ENCODE measurements around the gene PLOD2.
"Not testable (repeated sequence)": the region's sequence is repeated elsewhere in the genome, so short reads cannot be mapped to it uniquely, and the experiment has no call there.

Gene PLOD2

GRCh38 chr3:146134348-146135117 is 26.5 kb downstream of the PLOD2 start:
- no peak for FAIRE-seq

DNA sequence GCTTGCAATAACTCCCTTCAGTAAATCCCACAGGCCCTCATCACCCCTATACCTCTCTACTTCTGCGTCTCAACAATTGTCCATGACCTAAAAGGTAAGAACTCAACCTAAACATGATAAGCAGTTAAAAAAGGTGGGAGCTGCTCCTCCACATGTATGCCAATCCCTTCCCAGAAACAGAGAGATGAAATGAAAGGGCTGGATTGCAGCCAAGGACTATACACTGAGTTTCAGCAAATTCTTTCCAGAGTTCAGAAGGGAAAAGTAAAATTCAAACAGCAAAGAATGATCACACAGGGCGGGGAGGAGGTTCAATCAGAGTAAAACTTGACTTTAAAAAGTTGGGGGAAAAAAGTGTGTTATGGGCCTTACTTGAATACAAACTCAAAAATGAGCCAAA is 27.5 kb downstream of the PLOD2 start:
- no peak for FAIRE-seq

DNA sequence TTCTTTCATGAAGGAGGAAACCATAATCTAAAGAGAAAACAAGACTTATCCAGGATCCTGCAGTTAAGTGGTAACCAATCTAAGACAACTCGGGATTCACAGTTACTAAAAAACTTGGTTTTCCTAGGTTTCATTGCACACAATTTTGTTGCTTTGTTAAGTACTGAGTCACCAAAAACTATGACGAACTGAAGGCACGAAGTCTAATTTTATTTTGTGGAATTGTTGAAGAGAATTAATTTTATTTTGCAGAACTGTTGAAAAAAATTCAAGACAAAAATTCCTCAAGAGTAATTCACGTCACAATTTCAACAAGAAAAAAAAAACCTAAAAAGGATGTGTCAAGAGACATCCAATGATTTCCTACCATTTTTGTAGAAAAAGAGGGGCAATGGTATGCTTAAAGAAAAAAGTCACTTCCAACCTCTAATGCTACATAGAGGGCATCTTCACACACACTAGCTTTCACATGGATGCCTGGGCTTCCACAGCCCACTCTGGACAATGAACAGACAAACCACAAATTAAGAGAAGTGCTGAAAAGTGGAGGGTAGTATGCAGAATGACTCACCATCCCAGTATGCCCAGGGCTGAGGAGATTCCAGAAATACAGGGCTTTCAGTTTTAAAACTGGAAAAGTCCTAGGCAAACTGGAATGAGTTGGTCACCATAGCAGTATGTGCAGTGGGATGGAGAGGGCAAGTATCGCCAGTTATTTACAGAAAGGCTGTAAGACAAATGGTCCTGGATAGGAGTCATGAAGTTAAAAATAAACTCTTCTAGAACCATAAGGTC is 29.2 kb downstream of the PLOD2 start:
- FAIRE-seq = no peak

DNA sequence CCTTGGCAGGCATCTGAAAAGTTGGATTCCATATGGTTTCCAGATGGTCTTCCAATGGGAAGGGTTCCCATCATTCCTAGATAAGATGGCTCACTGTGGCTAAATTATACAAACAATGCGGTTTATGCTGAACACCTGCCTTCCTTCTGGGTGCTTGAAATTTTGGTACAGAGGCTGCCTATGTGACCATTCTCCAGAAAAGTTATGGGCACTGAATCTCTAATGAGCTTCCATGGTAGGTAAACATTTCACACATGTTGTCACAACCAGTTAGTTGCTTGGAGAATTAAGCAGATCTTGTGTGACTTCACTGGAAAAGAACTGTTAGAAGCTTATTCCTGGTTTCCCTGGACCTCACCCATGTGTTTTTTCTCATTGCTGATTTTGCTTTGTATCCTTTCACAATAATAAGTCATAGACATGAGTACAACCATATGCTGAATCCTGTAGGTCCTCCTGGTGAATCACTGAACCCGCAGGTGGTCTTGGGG is 30.1 kb downstream of the PLOD2 start:
- FAIRE-seq = no peak

DNA sequence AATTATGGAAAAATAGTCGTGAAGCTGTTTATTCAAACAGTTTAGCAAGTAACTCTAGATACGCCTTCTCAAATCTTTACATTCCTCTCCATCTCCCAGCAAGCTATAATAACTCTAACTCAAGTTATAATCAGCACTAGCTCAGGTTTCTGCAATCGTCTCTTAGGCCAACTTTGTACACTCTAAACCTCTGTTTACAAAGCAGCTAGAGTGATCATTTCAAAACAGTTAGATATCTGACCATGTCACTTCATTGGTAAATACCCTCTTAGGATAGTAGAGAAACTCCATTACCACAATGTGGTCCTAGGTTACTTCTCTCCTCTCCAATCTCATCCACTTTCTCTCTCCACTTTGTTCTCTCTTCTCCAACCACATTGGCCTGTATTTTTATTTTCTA is 31.2 kb downstream of the PLOD2 start:
- no peak for FAIRE-seq

DNA sequence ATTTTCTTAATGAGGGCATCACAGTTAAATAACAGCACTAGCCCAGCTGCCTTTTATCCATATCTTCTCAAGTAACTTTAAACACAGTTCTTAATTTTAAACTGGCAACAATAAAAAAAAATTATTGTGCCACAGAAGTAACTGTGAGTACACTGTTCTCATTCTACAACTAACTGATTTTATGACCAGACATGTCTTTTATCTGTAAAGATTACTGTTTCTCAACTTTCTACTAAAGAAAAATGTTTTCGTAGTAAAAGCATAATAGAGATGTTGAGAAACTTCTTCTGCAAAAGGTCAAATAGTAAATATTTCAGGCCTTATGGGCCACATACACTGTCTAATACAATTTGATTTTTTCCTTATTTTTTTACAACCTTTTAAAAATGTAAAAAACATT is 32.0 kb downstream of the PLOD2 start:
- FAIRE-seq = no peak

- FAIRE-seq = no peak
Measured at GRCh38 chr3:146128179-146128578, 32.8 kb downstream of the PLOD2 start.

DNA sequence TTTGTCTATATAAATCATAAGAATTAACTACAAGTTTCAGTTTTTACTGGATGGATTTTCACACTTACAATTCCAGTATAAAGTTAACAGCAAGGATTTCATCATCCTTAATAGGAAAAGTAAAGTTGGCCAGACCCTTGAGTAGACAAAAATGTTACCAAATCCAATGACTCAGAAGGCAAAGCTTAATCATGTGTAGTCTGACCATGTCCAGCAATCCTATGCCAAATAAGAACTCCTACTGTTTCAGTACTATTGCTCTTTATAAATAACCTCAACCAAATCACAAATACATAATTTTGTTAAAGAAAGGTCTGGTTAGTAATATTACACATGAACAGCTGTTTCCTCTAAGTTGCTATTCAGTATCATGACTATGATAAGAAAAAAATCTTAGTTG is 35.0 kb downstream of the PLOD2 start:
- FAIRE-seq = no peak

DNA sequence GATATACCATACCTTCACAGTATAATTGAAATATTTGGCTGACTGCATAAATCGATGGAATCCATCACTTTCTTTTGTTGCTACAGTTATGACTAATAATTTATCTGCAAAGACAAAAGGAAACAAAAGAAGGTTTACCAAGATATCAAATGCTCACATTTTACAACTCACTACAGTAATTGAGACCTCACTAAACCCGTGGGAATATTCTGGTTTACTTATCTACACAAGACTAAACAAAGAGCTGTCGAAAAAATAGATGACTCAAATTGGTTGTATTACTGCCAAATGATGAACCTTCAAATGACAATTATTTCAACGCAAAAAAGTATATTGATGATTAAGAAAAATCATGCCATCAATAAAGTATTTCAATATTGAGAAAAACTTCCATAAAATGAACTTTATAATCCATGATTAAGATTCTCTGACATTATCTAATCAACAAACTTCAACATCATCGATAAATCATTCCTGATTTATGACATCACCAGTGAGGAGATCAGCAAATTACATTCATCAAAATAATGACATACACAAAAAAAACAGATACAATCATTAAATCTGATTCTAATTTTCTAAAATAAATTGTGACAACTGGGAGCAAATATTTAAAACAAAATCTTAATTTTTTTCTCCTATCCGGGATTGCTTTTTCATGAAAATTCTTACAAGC is 36.7 kb downstream of the PLOD2 start:
- FAIRE-seq = no peak

DNA sequence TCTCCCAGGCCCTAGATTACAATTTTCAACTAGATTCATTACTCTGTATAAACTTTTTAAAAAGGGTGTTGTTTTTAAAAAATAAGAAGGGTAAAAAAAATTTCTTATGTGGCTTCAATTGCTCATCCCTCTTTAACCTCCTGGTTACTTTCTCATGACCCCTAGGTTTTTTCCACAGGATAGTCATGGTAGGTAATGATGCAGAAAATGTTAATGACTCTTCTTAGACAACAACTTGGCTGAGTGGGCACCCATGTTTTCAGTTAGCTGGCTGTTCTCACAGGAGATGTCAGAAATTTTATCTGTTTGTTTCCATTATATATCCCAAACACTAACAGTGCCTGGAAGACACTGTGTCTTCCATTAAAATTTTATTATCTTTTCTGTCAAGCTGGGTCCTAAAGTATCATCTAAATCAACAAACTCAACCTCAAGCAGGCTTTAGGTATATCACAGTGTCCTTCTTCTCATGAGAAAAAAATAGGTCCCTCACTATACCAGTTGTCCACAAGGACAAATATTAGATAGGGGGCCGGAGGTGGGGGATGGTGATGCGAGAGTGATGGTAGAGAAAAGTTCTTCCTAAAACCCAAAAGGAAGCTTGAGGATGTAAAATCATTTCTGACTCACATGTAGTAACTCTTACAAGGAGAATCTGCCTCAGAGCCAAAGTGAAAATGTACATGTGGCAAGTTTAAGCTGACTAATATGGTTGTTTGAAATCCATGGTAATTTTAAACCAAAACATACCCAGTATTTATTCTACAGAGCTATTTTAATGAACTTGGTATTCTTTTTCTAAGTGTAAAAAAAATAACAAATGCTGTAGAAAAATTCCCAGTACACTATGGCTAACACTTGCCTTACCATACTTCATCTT is 43.3 kb downstream of the PLOD2 start:
- FAIRE-seq = no peak

DNA sequence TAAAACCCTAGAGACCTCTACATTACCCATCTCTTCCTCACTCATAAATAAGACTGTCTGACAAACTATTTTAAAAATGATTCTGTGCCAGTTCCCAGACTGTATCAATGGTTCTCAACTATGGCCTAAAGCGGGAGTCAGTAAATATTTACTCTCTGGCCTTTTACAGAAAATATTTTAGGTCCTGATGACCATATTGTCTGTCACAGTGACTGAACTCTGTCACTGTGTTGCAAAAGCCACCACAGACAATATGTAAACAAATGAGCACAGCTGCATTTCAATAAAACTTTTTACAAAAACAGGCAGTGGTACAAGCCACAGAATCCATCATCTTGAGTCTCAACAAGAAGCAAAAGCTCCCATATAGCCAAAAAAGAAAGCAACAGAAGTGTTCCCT is 45.4 kb downstream of the PLOD2 start:
- no peak for FAIRE-seq

DNA sequence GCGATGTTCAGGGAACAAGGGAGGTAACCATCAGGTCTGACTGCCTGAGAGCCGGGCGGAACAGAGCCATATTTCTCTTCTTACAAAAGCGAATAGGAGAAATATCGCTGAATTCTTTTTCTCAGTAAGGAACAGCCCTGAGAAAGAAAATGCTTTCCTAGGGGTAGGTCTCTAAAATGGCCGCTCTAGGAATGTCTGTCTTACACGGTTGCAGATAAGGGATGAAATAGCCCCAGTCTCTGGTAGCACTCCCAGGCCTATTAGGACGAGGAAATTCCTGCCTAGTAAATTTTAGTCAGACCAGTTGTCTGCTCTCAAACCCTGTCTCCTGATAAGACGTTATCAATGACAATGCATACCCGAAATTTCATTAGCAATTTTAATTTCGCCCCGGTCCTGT is 47.2 kb downstream of the PLOD2 start:
- FAIRE-seq = not testable (repeated sequence)

DNA sequence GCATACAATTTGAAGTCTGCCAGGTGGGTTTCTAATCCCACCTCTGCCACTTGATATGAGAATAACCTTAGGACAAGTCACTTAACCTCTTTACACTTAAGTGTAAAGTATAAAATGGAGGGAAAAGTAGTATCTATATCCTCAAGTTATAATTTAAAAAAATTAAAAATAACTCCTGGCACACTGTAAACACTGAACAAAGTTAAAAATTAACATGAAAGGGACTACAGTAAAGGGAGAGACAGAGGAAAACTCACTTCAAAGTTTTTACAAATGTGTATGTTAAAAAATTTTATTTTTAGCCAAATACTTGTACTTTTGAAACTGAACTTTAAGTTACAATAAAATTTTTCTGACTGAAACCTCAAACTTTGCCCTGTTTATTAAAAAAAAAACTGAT is 49.6 kb downstream of the PLOD2 start:
- FAIRE-seq = no peak

DNA sequence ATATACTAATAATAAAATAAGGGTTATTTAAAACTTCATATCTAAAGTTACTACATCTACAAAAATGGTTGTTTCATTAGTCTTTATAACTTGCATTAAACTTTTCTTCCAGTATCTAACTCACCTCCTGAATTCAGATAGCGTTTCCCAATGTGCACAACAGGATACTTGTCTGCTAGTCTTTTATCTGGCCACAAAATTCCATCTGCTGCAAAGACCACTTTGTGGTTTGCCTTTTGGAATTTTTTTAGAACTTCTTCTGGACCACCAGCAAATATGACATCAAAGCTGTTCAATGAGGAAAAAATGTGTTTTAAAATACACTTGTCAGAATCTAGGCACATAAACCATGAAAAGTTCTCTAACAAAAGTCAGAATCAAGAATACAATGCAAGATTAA is 50.8 kb downstream of the PLOD2 start:
- no peak for FAIRE-seq

- FAIRE-seq = no peak
Measured at GRCh38 chr3:146106986-146107385, 54.0 kb downstream of the PLOD2 start.

GRCh38 chr3:146104068-146104467 is 56.9 kb downstream of the PLOD2 start:
- no peak for FAIRE-seq

GRCh38 chr3:146102885-146103284 is 58.1 kb downstream of the PLOD2 start:
- no peak for FAIRE-seq

DNA sequence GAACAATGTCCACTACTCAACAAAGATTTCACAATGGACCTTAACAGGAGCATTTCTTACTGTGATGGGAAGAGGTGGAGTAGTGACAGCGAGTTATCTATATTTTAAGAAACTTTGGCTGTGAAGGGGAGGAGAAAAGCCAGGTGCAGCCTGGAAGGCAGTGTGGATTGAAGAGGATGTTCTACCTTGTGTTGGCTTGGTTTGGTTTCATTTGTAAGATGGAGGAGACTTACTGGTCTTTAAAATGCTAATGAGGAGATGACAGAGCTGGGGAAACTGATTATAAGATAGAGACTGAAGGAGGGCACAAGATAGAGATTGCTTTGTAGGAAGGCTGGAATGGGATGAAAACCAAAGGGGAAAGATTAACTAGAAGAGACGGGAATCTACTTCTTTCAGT is 59.4 kb downstream of the PLOD2 start:
- no peak for FAIRE-seq

GRCh38 chr3:146100825-146101444 is 60.0 kb downstream of the PLOD2 start:
- FAIRE-seq = no peak

- FAIRE-seq = no peak
Measured at GRCh38 chr3:146100180-146100579, 60.8 kb downstream of the PLOD2 start.

DNA sequence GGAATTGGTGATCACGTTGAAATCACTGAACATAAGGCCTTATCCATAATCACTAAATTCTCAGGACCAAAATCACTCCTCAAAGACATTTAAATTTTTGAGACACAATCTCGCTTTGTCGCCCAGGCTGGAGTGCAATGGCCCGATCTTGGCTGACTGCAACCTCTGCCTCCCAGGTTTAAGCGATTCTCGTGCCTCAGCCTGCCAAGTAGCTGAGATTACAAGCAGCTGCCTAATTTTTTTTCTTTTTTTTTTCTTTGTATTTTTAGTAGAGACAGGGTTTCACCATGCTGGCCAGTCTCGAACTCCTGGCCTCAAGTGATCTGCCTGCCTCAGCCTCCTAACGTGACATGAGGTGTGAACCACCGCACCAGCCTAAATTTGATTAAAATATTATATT is 61.7 kb downstream of the PLOD2 start:
- no peak for FAIRE-seq

GRCh38 chr3:146093896-146094295 is 67.1 kb downstream of the PLOD2 start:
- no peak for FAIRE-seq

Data from A204.1 (cell line).